OCI-LY1 (cell line): ENCODE measurements around the gene RSL1D1.

ENCODE experiments used
- H2AFZ ChIP-seq: fragments of 200-600 bp; sonication (generic), shearing (Covaris generic); 2 replicates; pipeline ENCODE4 v1.6.0; 2014; ENCODE audit warnings: antibody characterized with exemption, mild to moderate bottlenecking, low read length
- H3F3A ChIP-seq: fragments of 200-600 bp; sonication (generic), shearing (Covaris generic); 2 replicates; pipeline ENCODE4 v1.6.0; 2014; ENCODE audit warnings: mild to moderate bottlenecking, antibody characterized with exemption, low read length, moderate library complexity; ENCODE audit not compliant: insufficient read depth
- H3K27ac ChIP-seq: fragments of 200-600 bp; sonication (generic); 2 replicates; pipeline ENCODE4 v1.5.1; 2014; ENCODE audit warnings: low read length, mixed run types, mild to moderate bottlenecking, low read depth; ENCODE audit not compliant: poor library complexity, severe bottlenecking
- H3K27me3 ChIP-seq: fragments of 200-600 bp; sonication (generic); 2 replicates; pipeline ENCODE4 v1.6.0; 2014; ENCODE audit warnings: antibody characterized with exemption, mild to moderate bottlenecking, low read length, moderate library complexity; ENCODE audit not compliant: insufficient read depth
- H3K36me3 ChIP-seq: fragments of 200-600 bp; sonication (generic); 2 replicates; pipeline ENCODE4 v1.6.1; 2014; ENCODE audit warnings: mild to moderate bottlenecking, antibody characterized with exemption, low read length, moderate library complexity, mixed read lengths; ENCODE audit not compliant: insufficient read depth
- H3K4me1 ChIP-seq: fragments of 200-600 bp; sonication (generic); 2 replicates; pipeline ENCODE4 v1.5.1; 2014; ENCODE audit warnings: mild to moderate bottlenecking, low read length, moderate library complexity; ENCODE audit not compliant: insufficient read depth, severe bottlenecking
- H3K4me2 ChIP-seq: fragments of 200-600 bp; sonication (generic), shearing (Covaris generic); 2 replicates; pipeline ENCODE4 v1.6.1; 2014; ENCODE audit warnings: low read length
- H3K4me3 ChIP-seq: fragments of 200-600 bp; sonication (generic); 2 replicates; pipeline ENCODE4 v1.5.1; 2014; ENCODE audit warnings: low read length, low read depth, mild to moderate bottlenecking, mixed read lengths; ENCODE audit not compliant: poor library complexity, severe bottlenecking
- H3K79me2 ChIP-seq: fragments of 200-600 bp; shearing (Covaris generic); 2 replicates; pipeline ENCODE4 v1.6.1; 2016; ENCODE audit warnings: mixed run types, low read length, mixed read lengths; ENCODE audit not compliant: insufficient read depth
- H3K9ac ChIP-seq: fragments of 200-600 bp; sonication (generic), shearing (Covaris generic); 2 replicates; pipeline ENCODE4 v1.6.1; 2014; ENCODE audit warnings: mild to moderate bottlenecking, low read length, mixed read lengths
- H3K9me2 ChIP-seq: fragments of 200-600 bp; sonication (generic), shearing (Covaris generic); 2 replicates; pipeline ENCODE4 v1.6.1; 2014; ENCODE audit warnings: low read depth, mild to moderate bottlenecking, low read length, mixed read lengths
- H3K9me3 ChIP-seq: fragments of 200-600 bp; shearing (Covaris generic); 2 replicates; pipeline ENCODE4 v1.6.1; 2014; ENCODE audit warnings: low read length, mixed read lengths
- H4K20me1 ChIP-seq: fragments of 200-600 bp; sonication (generic), shearing (Covaris generic); 2 replicates; pipeline ENCODE4 v1.6.0; 2016; ENCODE audit warnings: mild to moderate bottlenecking, low read length; ENCODE audit not compliant: insufficient read depth
- EZH2 ChIP-seq: fragments of 200-600 bp; sonication (generic), shearing (Covaris generic); IDR thresholded peaks from 2 replicates; pipeline ENCODE4 v1.8.0; 2017; ENCODE audit warnings: borderline replicate concordance, mixed run types, mild to moderate bottlenecking, antibody characterized with exemption, low read length, moderate library complexity, mixed read lengths
- TF ChIP-seq, protein P1 (sequence below): fragments of 200-600 bp; sonication (generic), shearing (Covaris generic); IDR thresholded peaks from 2 replicates; pipeline ENCODE4 v1.5.1; 2017; ENCODE audit warnings: mild to moderate bottlenecking, antibody characterized with exemption, low read length, moderate library complexity, mixed read lengths

Gene RSL1D1

DNA sequence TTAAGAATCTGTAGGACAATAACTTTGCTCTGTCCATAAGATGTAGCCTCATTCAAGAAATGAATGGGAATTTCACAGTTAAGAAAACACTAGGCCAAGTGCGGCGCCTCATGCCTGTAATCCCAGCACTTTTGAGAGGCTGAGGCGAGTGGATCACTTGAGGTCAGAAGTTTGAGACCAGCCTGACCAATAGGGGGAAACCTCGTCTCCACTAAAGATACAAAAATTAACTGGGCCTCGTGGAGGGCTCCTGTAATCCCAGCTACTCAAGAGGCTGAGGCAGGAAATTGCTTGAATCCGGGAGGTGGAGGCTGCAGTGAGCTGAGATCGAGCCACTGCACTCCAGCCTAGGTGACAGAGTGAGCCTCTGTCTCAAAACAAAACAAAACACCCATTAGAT, 19.9 kb upstream of the RSL1D1 start:
- TF ChIP-seq EZH2 = no peak
- TF ChIP-seq, protein P1, sequence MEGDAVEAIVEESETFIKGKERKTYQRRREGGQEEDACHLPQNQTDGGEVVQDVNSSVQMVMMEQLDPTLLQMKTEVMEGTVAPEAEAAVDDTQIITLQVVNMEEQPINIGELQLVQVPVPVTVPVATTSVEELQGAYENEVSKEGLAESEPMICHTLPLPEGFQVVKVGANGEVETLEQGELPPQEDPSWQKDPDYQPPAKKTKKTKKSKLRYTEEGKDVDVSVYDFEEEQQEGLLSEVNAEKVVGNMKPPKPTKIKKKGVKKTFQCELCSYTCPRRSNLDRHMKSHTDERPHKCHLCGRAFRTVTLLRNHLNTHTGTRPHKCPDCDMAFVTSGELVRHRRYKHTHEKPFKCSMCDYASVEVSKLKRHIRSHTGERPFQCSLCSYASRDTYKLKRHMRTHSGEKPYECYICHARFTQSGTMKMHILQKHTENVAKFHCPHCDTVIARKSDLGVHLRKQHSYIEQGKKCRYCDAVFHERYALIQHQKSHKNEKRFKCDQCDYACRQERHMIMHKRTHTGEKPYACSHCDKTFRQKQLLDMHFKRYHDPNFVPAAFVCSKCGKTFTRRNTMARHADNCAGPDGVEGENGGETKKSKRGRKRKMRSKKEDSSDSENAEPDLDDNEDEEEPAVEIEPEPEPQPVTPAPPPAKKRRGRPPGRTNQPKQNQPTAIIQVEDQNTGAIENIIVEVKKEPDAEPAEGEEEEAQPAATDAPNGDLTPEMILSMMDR = peak; percentile 32; the same call in 1 of the 2 replicates
- Histone ChIP-seq H3K9ac (no peak overlapping the region), H4K20me1 (no peaks in the 10 kb centered on the region), H3K27ac (no peak overlapping the region), H3K36me3 (peaks cover 78% of the 10 kb centered on the region), H3K9me2 (no peaks in the 10 kb centered on the region), H3K9me3 (no peaks in the 10 kb centered on the region), H3F3A (peaks cover 7% of the 10 kb centered on the region), H3K79me2 (0 out of 2 replicates have a peak, but pooled peaks cover 3% of the 10 kb centered on the region), H3K4me1 (no peaks in the 10 kb centered on the region), H3K4me2 (no peak overlapping the region), H2AFZ (no peak overlapping the region), H3K27me3 (no peaks in the 10 kb centered on the region), H3K4me3 (no peak overlapping the region)

DNA sequence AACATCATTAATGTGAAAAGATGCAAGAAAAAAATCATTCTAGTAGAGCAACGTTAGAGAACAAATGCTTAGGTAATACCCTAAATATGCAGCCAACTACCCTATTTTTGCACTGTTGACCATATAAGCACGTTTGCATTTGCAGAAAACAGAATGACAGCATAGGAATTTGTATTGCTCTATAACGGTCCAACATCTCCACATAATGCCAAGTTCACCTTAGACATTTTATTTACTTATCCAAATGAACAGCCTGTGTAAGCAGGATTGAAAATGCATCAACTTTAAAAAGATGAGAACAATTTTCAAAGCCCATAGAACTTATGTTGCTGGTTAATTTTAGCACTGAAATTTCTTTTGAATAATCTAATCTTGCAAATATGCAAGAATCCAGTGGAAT, 19.1 kb upstream of the RSL1D1 start:
- H3K9ac ChIP-seq = no peak overlapping the region
- no peak for TF ChIP-seq EZH2
- TF ChIP-seq, protein P1 = no peak
- peaks cover 7% of the 10 kb centered on the region for H3F3A ChIP-seq
- H3K4me2 ChIP-seq = no peak overlapping the region
- H3K36me3 ChIP-seq = peaks cover 70% of the 10 kb centered on the region
- H3K4me1 ChIP-seq = peaks cover 7% of the 10 kb centered on the region
- H3K27ac ChIP-seq = no peak overlapping the region
- H3K27me3 ChIP-seq = no peaks in the 10 kb centered on the region
- H2AFZ ChIP-seq = no peak overlapping the region
- H3K4me3 ChIP-seq = no peak overlapping the region
- no peaks in the 10 kb centered on the region for H4K20me1 ChIP-seq
- no peaks in the 10 kb centered on the region for H3K9me3 ChIP-seq
- H3K9me2 ChIP-seq = no peaks in the 10 kb centered on the region
- peaks cover 5% of the 10 kb centered on the region for H3K79me2 ChIP-seq

DNA sequence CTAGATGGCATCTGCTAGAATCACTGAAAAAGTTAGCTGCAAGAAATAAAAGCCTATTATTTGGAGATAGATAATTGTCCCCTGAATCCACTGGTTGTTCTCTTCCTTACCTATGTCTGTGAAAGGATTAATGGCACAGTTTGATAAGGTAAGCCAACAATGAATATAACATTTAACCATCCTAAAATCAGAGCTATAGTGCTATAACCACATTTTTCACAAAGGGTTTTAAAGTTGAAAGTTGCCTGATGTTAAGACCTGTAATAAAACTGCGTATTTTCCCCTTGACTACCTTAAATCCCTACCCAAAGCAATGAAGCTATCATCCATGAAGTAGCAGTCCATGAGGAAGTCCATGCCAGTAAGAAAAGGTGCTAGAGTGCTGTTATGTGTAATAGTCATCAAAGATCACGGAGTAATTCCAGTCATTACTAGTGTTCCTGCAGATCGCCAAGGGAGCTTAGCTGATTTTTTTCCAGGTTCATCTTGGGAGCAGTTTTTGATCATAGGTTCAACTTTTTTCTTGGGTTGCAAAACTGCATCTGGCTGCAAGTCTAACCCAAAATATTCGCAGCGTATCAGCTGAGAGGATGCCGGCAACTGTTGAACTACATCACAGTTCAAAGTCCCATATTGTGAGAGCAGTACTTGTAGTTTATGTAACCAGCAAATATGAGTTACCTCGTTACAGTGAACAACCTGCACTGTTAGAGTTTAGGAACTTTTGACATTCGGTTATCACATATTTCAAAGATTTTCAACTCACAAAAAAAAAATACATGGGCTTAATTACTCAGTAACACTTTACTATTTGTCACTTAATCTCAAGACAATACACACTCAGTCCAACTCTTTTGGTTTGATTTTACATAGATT, 18.2 kb upstream of the RSL1D1 start:
- no peak overlapping the region for H3K4me2 ChIP-seq
- no peaks in the 10 kb centered on the region for H4K20me1 ChIP-seq
- TF ChIP-seq, protein P1 = no peak
- no peak for TF ChIP-seq EZH2
- H3K9ac ChIP-seq = no peak overlapping the region
- H3K9me3 ChIP-seq = no peaks in the 10 kb centered on the region
- H3K4me3 ChIP-seq = no peak overlapping the region
- H2AFZ ChIP-seq = no peak overlapping the region
- no peak overlapping the region for H3K27ac ChIP-seq
- peaks cover 7% of the 10 kb centered on the region for H3F3A ChIP-seq
- peaks cover 62% of the 10 kb centered on the region for H3K36me3 ChIP-seq
- H3K4me1 ChIP-seq = peaks cover 12% of the 10 kb centered on the region
- H3K27me3 ChIP-seq = no peaks in the 10 kb centered on the region
- peaks cover 13% of the 10 kb centered on the region for H3K79me2 ChIP-seq
- H3K9me2 ChIP-seq = no peaks in the 10 kb centered on the region
